KOPT-K1 (cell line): ENCODE data around the gene CALHM5.

Experiments
- H3K27ac ChIP-seq: fragments of 200-600 bp; sonication (generic); 2 replicates; pipeline ENCODE4 v1.5.1; 2016; ENCODE audit warnings: antibody characterized with exemption, mild to moderate bottlenecking, low read depth, low read length; ENCODE audit not compliant: poor library complexity, severe bottlenecking
- H3K36me3 ChIP-seq: fragments of 200-600 bp; sonication (generic); 2 replicates; pipeline ENCODE4 v1.5.1; 2017; ENCODE audit warnings: antibody characterized with exemption, mild to moderate bottlenecking, low read length, moderate library complexity; ENCODE audit not compliant: insufficient read depth
- H3K9me3 ChIP-seq: fragments of 200-600 bp; sonication (generic); 2 replicates; pipeline ENCODE4 v1.5.1; 2017; ENCODE audit warnings: antibody characterized with exemption, low read length, mild to moderate bottlenecking; ENCODE audit not compliant: insufficient read depth, poor library complexity, severe bottlenecking

CALHM5 gene

GRCh38 chr6:116528133-116528532 is 16.7 kb downstream of the CALHM5 start:
- Histone ChIP-seq H3K27ac (no peak overlapping the region), H3K9me3 (no peaks in the 10 kb centered on the region), H3K36me3 (no peaks in the 10 kb centered on the region)

GRCh38 chr6:116528780-116529179 is 17.3 kb downstream of the CALHM5 start:
- no peaks in the 10 kb centered on the region for H3K9me3 ChIP-seq
- H3K36me3 ChIP-seq: no peaks in the 10 kb centered on the region
- no peak overlapping the region for H3K27ac ChIP-seq

- Histone ChIP-seq H3K27ac (no peak overlapping the region), H3K9me3 (no peaks in the 10 kb centered on the region), H3K36me3 (no peaks in the 10 kb centered on the region)
Measured at GRCh38 chr6:116529466-116530290, 18.2 kb downstream of the CALHM5 start.

- Histone ChIP-seq H3K36me3 (no peaks in the 10 kb centered on the region), H3K27ac (no peak overlapping the region), H3K9me3 (no peaks in the 10 kb centered on the region)
Measured at GRCh38 chr6:116530436-116530835, 19.0 kb downstream of the CALHM5 start.

DNA sequence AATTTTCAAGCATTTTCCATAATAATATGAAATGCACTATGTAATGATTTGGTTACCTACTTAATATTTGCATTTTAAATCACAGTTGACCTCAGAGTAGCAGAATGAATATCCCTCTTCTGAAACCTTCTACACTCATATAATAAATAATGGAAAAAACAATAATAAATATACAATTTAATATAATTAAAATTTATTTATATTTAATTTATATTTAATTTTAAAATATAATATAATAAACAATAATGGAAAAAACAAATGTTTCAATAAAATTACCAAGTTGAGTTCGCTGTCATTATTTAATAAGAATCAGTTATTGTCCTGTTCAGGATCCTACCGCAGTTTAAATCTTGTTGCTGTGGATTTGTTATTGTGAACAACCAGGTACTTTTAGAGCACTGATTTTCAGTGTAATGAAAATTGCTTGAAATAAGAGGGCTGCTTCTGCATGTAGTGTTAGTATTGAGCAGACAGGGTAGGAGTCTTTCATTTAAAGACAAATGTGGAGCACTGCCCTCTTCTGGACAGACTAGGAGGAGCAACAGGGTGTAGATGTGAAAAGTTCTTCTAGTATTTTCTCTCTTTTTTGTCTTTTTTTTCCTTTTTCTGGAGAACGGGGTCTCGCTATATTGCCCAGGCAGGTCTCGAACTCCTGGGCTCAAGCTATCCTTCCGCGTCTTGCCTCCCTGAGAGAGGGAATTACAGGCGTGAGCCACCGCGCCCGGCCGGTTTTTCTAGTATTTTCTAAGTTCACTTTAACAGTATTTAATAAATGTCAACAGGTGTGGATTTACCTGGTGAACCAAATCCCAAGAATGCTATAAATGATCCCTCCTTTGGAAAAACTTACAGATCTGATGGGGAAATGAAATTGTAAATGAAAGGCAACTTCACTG is 20.5 kb downstream of the CALHM5 start:
- Histone ChIP-seq H3K36me3 (no peaks in the 10 kb centered on the region), H3K27ac (no peak overlapping the region), H3K9me3 (no peaks in the 10 kb centered on the region)

GRCh38 chr6:116533233-116533957 is 22.0 kb downstream of the CALHM5 start:
- Histone ChIP-seq H3K27ac (no peak overlapping the region), H3K9me3 (no peaks in the 10 kb centered on the region), H3K36me3 (no peaks in the 10 kb centered on the region)

- Histone ChIP-seq H3K36me3 (no peaks in the 10 kb centered on the region), H3K9me3 (no peaks in the 10 kb centered on the region), H3K27ac (no peak overlapping the region)
Measured at GRCh38 chr6:116535109-116535508, 23.7 kb downstream of the CALHM5 start.

GRCh38 chr6:116536216-116536621 is 24.8 kb downstream of the CALHM5 start:
- Histone ChIP-seq H3K36me3 (no peaks in the 10 kb centered on the region), H3K9me3 (no peaks in the 10 kb centered on the region), H3K27ac (no peak overlapping the region)

DNA sequence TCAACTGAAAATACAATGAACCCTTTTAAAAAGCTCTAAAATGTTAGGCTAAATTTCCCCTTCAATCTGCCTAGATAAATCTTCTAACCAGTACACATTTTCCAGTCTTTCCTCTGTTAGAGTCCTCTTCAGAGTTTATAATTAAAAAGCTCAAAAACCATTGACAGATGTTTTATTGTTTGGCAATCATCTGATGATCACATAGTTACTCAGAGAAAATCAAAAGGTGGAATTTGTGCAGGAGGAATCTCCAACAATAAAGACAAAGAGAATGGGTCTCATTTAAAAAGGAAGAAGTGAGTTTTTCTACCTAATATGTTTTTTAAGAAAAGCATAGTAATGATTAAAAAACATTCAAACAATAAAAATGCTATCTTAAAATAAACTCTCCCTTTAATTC is 31.0 kb downstream of the CALHM5 start:
- Histone ChIP-seq H3K36me3 (no peaks in the 10 kb centered on the region), H3K9me3 (no peaks in the 10 kb centered on the region), H3K27ac (no peak overlapping the region)

DNA sequence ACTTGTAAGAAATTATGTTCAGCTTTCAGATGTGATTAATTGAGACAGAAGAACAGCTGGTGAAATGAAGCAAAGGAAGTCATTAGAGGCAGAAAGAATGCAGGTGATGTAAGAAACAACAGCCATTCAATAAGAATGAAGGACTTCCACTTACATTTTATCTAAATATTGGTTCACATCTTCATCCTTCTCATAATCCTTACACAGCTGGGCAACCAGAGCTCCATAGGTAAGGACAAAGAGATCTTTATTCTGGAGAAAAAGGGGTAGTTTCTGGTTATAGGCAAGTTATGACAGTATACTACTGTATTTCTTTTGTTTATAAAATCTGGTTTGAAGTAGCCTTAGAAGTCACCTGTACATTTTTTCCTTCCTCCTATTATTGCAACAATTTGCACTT is 31.7 kb downstream of the CALHM5 start:
- Histone ChIP-seq H3K27ac (no peak overlapping the region), H3K36me3 (no peaks in the 10 kb centered on the region), H3K9me3 (no peaks in the 10 kb centered on the region)

- Histone ChIP-seq H3K9me3 (no peaks in the 10 kb centered on the region), H3K36me3 (no peaks in the 10 kb centered on the region), H3K27ac (no peak within 1 kb of the TSS)
Measured at GRCh38 chr6:116545651-116546050, 34.2 kb downstream of the CALHM5 start, which contains the start of gene TRAPPC3L. Gene TRAPPC3L, minus strand, starts transcription at chr6:116545684. Its CDS starts 170 bp downstream, at chr6:116545514.

- no peak overlapping the region for H3K27ac ChIP-seq
- no peaks in the 10 kb centered on the region for H3K9me3 ChIP-seq
- H3K36me3 ChIP-seq: no peaks in the 10 kb centered on the region
Measured at GRCh38 chr6:116547358-116547757, 35.9 kb downstream of the CALHM5 start.

DNA sequence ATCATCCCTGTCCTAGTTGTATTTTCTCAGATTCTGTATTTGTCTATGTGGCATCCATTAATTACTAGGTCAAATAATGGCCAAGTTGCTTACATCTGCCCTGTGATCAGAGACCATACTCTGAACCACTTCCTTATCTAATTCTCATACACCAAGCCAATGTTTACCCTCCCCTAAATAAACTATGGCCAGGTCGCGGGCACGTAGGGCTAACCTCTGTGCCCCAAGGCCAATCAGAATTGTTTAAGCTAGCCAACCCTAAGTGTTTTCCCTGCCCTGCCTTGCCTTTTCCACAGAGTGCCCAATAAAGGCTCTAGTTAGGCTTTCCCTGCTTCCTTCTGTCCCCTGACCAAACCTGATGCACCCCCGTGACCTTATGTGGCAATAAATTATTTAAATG is 39.4 kb downstream of the CALHM5 start:
- Histone ChIP-seq H3K9me3 (no peaks in the 10 kb centered on the region), H3K27ac (no peak overlapping the region), H3K36me3 (no peaks in the 10 kb centered on the region)

- Histone ChIP-seq H3K9me3 (no peaks in the 10 kb centered on the region), H3K36me3 (no peaks in the 10 kb centered on the region), H3K27ac (no peak within 1 kb of the TSS)
Measured at GRCh38 chr6:116553451-116553850, 42.0 kb downstream of the CALHM5 start, which contains the start of gene CALHM4. Gene CALHM4, plus strand, starts transcription at chr6:116553751. Its CDS starts 43 bp downstream, at chr6:116553794.

DNA sequence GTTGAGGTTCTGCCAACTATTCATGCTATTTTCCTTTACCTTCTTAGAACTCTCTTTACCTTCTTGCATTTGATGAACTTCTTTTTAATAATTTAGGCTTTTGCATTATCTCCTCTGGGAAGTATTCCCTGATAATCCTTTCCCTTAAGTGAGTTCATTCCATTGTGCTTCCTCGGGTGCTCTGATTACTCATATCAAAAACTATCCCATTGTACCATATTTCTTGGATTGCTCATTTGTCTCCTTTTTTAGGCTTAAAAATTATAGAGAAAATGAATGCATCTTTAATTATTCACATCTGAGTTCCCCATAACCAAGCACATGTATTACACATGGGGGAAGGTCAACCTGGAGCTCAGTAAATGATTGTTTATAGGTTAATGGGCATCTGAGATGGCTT is 44.6 kb downstream of the CALHM5 start:
- no peak overlapping the region for H3K27ac ChIP-seq
- no peaks in the 10 kb centered on the region for H3K36me3 ChIP-seq
- H3K9me3 ChIP-seq: no peaks in the 10 kb centered on the region
